Frontal cortex (tissue), 4 donors: Measurements from ENCODE around the gene ZP1. TPM values are rescaled to one million over a fixed set of nuclear protein-coding genes. Genes with fewer than 3 reads are reported as not detected.
A peak's percentile ranks its signal among the peaks of the same experiment; 100 is the strongest.
"Not testable (repeated sequence)": the region's sequence is repeated elsewhere in the genome, so short reads cannot be mapped to it uniquely, and the experiment has no call there.

Experiments
- DNase-seq, 2 donors: peaks; one replicate each; pipeline ENCODE4 v3.0.0; 2012; ENCODE audit warnings: low spot score in 2 of 2
- FAIRE-seq: peaks from 2 replicates; lab custom pipeline; 2012; peaks lifted over from hg19 to GRCh38; lab: Jason Lieb, UNC
- total RNA-seq: library from RNA; depleted of rRNA; stranded (reverse); fragments of >200 nt; gene quantifications from one replicate; pipeline ENCODE4 v1.2.3, GENCODE V29; 2014
- donor health status: control.
- donor health status: control.
- donor health status: control.

The ZP1 gene
- total RNA-seq, 1 donor from 2014 or later, result not detected

DNA sequence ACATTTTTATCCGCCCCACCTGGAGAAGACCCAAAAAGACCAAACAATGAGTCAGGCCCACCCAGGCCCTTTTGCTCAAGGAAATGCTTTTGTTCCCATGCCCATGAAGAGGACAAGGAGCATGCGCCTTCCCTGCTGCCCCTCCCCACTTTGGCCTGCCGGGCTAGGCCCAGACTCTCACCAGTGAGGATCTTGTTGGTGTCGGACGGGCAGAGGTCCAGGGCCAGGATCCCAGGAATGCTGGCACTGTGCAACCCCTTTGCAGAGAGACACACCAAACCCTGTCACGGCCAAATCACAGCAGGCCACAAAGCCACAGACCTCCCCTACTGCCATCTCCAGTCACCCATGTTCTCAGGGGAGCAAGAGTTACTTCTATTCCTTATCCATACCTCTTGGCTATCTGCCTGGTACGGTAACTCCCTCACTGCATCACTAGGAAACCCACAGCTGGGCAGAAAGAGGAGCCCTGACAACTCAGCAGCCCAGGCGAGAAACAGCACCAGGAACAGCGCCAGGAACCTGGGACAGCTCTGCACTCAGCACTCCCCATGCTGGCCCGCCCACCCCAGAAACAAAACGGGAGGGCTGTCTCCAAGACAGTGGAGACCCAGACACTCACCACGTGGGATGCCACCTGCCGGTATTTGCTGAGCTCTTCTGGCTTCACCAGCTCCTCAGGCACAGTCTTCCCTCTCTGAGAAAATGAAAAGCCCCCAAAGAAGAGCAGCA, 33.5 kb downstream of the ZP1 start:
- DNase-seq (no peak), FAIRE-seq (no peak)

GRCh38 chr11:60902625-60903024, 35.3 kb downstream of the ZP1 start:
- FAIRE-seq (no peak), DNase-seq (no peak)

DNA sequence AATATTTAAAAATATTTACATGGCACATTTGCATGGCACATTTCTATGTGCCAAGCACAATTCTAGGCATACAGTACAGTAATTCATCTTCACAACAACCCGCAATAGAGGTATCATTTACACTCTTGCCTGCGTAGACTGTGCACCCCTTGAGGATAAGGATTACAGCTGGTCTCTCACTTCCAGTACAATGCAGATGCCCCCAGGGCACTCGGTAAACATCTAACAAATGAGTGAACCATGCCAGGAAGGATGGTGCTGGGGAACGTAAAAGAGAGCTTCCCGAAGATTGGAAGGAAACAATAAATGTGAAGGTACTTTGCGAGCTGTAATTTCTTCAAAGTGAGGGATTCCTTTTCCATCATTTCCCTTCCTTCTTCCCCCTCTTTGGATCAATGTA, 37.7 kb downstream of the ZP1 start:
- no peak for FAIRE-seq
- DNase-seq, result no peak

DNA sequence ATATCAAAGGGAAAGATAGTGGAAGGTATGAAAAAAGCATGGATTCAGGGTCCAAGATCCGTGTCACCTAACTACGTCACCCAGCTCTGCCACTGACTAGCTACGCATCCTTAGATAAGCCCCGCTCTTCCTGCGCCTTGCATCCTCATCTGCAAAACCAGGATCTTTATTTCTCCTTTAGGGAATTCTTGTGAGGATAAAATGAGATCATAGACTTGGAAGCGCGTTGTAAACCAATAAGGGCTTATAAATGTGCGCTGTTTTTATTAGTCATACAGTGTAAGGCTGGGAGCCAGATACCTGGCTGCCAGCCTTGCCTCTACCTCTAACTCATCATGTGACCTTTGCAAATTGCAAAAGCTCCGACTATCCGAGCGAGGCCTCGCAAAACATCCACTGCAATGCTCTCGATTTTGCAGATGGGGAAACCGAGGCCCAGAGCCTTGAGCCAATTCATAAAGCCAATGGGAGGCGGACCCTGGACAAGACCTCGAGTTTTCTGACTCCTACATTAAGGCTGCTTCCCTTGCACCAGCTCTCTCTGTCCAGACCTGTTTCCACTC, 38.3 kb downstream of the ZP1 start:
- no peak for FAIRE-seq

DNA sequence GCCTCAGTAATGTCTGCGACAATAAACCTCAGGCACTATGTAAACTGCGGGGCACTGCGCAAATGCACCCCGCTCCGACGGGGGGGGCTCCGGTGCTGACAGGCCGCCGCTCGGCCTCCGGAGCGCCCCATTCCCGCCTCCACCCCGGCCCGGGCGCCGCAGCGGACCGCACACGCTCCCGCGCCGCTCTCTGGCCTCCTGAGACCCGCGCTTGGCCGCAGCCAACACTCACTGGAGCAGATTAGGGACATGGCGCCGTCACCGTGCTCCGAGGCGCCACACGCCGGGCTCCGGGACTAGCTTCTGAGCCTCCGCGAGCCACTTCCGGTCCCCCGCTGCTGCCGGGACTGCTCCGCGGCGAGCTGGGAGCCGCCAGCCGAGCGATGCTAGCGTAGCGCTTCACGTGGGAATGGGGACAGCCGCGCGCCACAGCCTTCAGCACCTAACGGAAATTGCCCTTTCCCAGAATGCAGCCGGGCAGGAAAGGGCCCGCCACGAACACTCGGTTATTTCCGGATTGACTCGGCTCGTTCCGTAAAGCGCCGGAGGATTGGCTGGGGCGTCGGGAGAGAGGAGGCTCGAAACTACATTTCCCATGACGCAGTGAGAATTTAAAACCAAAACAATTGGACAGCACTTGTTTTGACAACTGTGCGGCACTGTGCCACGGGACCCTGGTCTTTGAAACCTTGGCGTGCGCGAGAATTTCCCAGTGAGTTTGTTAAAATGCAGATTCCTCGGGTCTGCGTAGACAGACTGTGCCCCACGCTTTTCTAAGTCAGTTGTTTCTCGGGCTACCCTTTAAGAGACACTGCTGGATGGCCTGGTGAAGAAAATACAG, 39.0 kb downstream of the ZP1 start, which contains the start of gene PRPF19:
Gene PRPF19 (minus strand): TSS at position 454 of the 841 bp plus-strand sequence. CDS start 203 bp downstream, at position 251.
- DNase-seq, result peak; percentile 96 to 97
- FAIRE-seq, result peak; percentile 56

More for the DNA sequence above, 38.3 kb downstream of the ZP1 start:
- DNase-seq, result no peak

GRCh38 chr11:60908803-60909202, 41.5 kb downstream of the ZP1 start:
- DNase-seq (no peak), FAIRE-seq (no peak)

DNA sequence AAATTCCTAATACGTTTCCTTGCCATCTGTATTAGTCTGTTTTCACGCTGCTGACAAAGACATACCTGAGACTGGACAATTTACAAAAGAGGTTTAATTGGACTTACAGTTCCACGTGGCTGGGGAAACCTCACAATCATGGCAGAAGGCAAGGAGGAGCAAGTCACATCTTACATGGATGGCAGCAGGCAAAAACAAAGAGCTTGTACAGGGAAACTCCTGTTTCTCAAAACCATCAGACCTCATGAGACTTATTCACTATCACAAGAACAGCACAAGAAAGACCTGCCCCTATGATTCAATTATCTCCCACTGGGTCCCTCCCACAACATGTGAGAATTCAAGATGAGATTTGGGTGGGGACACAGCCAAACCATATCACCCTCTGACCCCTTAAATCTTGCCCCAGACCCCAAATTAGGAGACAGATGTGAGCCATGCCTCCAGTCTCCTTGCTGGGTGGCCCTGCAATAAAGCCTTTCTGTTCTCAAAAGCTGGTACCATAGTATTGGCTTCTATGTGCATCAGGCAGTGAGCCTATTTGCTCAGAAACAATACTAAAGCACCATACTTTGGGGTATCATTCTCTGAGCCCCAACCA, 42.4 kb downstream of the ZP1 start:
- FAIRE-seq, DNase-seq: not testable (repeated sequence)

DNA sequence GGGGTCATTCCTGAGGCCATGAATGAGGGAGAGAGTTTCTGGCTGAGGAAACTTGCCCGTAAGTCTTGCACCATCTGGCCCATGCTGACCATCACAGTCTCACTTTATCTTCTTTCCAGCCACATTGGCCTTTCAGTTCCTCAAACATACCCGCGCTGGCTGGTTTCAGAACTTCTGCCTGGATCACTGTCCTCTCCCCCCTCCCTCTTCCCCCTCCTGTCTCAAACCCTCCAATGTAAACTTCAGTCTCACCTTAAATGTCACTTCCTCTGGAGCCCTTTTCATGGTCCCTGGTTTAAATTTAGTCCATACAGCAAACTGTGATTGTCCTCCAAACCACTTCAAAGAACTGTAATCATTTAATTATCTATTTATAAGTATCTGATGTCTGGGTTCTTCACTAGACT, 42.9 kb downstream of the ZP1 start:
- DNase-seq (no peak), FAIRE-seq (no peak)

GRCh38 chr11:60910711-60911380, 43.5 kb downstream of the ZP1 start:
- no peak for FAIRE-seq
- no peak for DNase-seq

DNA sequence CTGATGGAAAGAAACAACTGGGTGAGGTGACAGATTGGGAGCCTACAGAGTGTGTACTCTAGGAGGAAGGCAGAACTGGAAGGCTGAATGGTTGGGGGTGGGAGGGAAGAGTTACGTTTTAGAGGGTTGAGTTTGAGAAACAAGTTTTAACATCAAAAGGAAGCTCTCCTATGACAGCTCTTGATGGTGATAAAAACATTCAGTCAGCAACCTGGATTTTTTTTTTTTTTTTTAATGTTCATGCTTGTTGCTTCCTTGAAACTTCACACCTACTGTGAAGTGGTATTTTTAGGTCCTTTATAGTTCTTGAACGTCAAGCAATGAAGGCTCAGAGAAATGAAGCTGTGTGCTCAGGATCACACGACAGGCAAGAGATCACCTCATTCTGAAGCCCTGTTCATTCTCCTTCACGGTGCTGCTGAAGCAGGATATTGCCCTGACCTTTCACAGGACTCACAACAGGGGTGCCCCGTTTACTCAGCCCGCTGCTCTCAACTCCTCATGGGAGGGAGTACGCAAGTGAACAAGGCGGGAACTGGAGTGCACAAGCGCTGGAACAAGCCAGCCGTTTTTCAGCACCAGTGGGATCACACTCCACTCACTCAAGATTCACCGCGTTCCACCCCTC, 45.0 kb downstream of the ZP1 start:
- FAIRE-seq (no peak), DNase-seq (no peak)

- FAIRE-seq, result no peak
- no peak for DNase-seq
Measured at GRCh38 chr11:60912851-60913528, 45.6 kb downstream of the ZP1 start.

DNA sequence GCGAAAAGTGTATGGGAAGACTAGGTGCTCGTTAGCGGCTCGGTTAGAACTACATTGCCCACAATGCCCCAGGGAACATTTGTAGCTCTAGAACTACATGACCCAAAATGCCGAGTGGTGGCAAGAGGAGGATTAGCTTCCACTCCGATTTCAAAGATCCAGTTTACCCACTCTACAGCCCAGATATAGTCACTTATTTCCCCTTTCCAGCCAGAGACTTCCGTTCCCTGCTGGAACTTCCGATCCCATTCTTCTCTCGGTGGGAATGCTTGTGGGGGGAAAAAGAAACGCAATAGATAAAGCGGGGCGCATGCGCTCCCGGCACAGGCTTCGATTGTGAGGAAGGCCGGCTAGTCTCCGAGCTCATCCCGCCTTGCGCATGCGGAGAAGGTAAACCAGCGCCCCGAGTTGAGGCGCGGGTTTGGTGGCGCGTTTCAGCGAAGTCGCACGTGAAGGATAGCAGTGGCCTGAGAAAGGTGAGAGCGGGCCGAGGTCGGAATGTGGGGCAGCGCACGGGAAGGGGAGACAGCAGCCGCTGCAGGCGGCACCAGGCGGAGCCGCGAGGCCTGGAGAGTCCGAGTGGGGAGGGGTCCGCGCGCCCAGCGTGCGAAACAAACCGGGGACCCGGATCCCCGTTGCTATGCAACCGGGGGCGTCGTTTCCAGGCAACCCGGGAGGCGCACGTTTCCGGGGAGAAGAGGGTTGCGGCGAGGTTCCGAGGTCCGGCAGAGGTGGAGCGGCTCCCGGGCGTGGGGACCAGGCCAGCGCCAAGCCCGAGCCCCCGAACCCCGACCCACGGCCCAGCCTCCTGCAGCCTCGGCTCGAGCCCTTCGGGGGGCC, 46.7 kb downstream of the ZP1 start, which contains the start of gene TMEM109:
Gene TMEM109 (plus strand): TSS at position 366 of the 840 bp plus-strand sequence. CDS start 5,536 bp downstream, outside the sequence.
- DNase-seq, result peak; percentile 88 to 89

DNA sequence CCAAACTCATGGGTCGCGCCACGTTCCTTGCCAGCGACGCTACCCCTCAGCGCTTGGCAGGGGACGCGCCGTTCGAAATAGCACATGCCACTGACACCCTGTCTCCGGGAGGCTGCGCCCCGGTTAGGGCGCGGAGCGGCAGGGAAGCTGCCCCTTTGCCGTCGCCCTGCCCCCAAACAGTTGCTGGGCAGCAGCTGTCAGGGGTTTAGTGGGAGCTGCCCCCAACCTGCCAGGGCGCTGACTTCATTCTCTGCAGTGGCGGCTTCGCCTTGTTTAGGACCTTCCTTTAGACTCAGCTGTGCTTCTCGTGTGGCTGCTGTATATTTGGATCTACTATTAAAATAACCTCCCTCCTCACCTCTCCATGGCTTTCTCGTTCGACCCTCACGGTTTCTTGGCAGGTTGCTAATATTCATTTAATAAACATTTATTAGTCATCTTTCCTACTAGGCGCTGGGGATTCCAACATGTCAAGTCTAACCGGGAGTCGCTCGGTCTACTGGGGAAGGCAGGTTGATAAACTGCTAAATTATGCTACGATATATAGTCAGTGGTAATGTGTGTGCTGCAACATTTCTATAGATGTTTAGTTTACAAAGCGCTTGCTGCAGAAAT, 47.4 kb downstream of the ZP1 start:
- FAIRE-seq (no peak), DNase-seq (no peak)

More for the DNA sequence above, 46.7 kb downstream of the ZP1 start, which contains the start of gene TMEM109:
- FAIRE-seq, result no peak

- no peak for FAIRE-seq
- peak in 1 of 2 donors; percentile 67 for DNase-seq
Measured at GRCh38 chr11:60915248-60915914, 48.0 kb downstream of the ZP1 start.

- DNase-seq, result no peak
- FAIRE-seq, result no peak
Measured at GRCh38 chr11:60916669-60917206, 49.4 kb downstream of the ZP1 start.

DNA sequence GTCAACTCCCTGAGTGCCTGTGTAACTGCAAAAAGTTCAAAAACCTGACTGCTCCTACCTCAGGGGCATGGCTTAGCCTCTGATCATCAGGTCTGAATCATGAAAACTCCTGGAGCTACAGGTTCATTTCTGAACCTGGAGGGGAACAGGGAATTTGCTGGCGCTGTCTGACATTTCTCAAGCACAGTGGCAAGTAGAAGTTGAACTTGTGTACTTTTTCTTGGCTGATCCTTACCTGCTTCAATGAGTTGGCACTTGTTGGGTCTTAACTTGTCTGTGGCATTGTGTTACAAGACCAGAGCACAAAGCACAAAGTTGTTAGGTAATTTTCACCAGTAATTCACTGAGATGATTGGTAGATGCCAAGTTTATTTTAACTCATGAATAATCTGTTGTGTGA, 49.9 kb downstream of the ZP1 start:
- DNase-seq (no peak), FAIRE-seq (no peak)
